ENCODE results near the gene METTL14.
A peak's percentile ranks its signal among the peaks of the same experiment; 100 is the strongest.

The METTL14 gene

GRCh38 chr4:118760092-118760491 is 74.9 kb downstream of the METTL14 start:
- no peak for DNase-seq

- DNase-seq, result no peak
Observed at GRCh38 chr4:118760493-118760892, 75.3 kb downstream of the METTL14 start.

- no peak for DNase-seq
Observed at GRCh38 chr4:118761397-118762016, 76.3 kb downstream of the METTL14 start.

- no peak for DNase-seq
Observed at GRCh38 chr4:118762155-118762554, 77.0 kb downstream of the METTL14 start.

- DNase-seq, result peak; percentile 45
Observed at GRCh38 chr4:118762730-118763477, 77.7 kb downstream of the METTL14 start.
